ENCODE measurements around the gene PRKCH.

The PRKCH gene

GRCh38 chr14:61574514-61574807 is 253.1 kb downstream of the PRKCH start:
- TF ChIP-seq CTCF (IDR thresholded peaks at IDR 0.05) (no peak), ZFX (IDR thresholded peaks at IDR 0.05; ENCODE audit: borderline replicate concordance) (no peak)
- H3K27ac ChIP-seq: no peak overlapping the region

DNA sequence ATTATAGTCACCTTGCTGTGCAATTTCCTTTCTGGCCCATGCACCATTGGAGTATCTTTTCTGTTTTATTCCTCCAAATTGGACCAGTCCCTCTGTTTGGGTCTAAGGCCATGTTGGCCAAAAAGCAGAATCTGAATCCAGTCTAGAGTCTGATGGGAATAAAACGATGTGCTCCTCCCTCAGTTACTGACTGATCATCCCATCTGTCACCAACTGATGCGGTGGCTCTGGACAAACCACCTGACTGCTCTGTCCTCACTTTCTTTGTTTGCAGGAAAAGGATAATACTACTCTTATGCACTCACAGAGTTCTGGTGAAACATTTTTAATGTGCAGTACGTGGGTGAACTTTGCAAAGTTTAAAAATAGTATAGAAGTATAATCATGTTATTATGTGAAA is 253.7 kb downstream of the PRKCH start:
- TF ChIP-seq ZFX (IDR thresholded peaks at IDR 0.05; ENCODE audit: borderline replicate concordance): no peak
- TF ChIP-seq CTCF (IDR thresholded peaks at IDR 0.05): no peak
- H3K27ac ChIP-seq: no peak overlapping the region

GRCh38 chr14:61575551-61576150 is 254.3 kb downstream of the PRKCH start:
- no peak overlapping the region for H3K27ac ChIP-seq
- TF ChIP-seq ZFX (IDR thresholded peaks at IDR 0.05; ENCODE audit: borderline replicate concordance): no peak
- TF ChIP-seq CTCF (IDR thresholded peaks at IDR 0.05): no peak

GRCh38 chr14:61577506-61577931 is 256.1 kb downstream of the PRKCH start:
- no peak overlapping the region for H3K27ac ChIP-seq
- TF ChIP-seq CTCF (IDR thresholded peaks at IDR 0.05) (no peak), ZFX (IDR thresholded peaks at IDR 0.05; ENCODE audit: borderline replicate concordance) (no peak)

GRCh38 chr14:61578745-61579144 is 257.4 kb downstream of the PRKCH start:
- TF ChIP-seq ZFX (IDR thresholded peaks at IDR 0.05; ENCODE audit: borderline replicate concordance) (no peak), CTCF (IDR thresholded peaks at IDR 0.05) (no peak)
- H3K27ac ChIP-seq: no peak overlapping the region

DNA sequence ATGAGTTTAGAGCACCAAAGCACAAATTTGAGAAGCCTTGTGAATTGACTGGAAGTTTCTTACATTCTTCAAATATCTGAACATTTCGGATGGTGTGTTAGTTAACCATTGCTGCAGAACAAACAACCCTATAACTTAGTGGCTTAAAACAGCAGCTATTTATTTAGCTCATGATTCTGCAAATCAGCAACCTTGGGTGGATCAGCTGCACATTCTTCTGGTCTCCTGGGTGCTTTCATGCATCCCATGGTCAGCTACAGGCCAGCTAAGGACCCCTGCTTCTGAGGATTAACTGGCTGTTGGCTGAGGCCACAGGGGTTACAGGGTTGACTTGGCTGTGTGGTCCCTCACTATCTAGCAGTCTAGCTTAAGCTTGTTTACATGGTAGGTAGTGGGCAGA is 260.0 kb downstream of the PRKCH start:
- TF ChIP-seq ZFX (IDR thresholded peaks at IDR 0.05; ENCODE audit: borderline replicate concordance) (no peak), CTCF (IDR thresholded peaks at IDR 0.05) (no peak)
- H3K27ac ChIP-seq: no peak overlapping the region

- no peak for TF ChIP-seq ZFX (IDR thresholded peaks at IDR 0.05; ENCODE audit: borderline replicate concordance)
- TF ChIP-seq CTCF (IDR thresholded peaks at IDR 0.05): no peak
- H3K27ac ChIP-seq: no peak overlapping the region
Observed at GRCh38 chr14:61581955-61582615, 260.7 kb downstream of the PRKCH start.

All from 22Rv1 (cell line).